ENCODE measurements around the gene CACNA1I. TPM values are rescaled to one million over a fixed set of nuclear protein-coding genes. Genes with fewer than 3 reads are reported as not detected.

Gene CACNA1I
- total and polyA plus RNA-seq, 2 of the 8 experiments (the other 6 are each of a cell fraction or from before 2014, with no cell fraction given), result 0.77 to 1.2 TPM

DNA sequence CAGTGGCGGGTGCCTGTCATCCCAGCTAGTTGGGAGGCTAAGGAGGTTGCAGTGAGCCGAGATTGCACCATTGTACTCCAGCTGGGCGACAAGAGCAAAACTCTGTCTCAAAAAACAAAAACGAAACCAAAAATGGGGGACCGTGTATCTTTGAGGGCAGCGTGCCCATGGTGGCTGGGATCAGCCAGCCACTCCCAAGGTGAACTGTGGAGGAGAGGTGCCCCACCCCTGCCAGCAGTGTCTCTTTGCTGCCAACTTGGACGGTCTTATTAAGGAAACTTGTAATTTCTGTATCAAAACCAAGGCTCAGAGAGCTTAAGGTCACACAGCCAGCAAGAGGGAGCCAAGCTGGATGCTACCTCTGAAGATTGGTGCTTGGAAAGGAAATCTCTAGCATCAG, 147.7 kb downstream of the CACNA1I start:
- H3K56ac ChIP-seq (replicated peaks; ENCODE audit: insufficient read length, low read depth, low read length), result no peak overlapping the region
- H2AK5ac ChIP-seq (ENCODE audit: low read depth, low read length), result no peak overlapping the region
- H3K4ac ChIP-seq (replicated peaks; ENCODE audit: insufficient read length, low read depth, low read length), result no peak overlapping the region
- no peaks in the 10 kb centered on the region for H3K36me3 ChIP-seq (ENCODE audit: control insufficient read depth in 2 of 4, insufficient read depth in 4 of 4, low read length in 3 of 4)
- no peak overlapping the region for H4K5ac ChIP-seq (ENCODE audit: insufficient read length, low read depth, low read length)
- no peak overlapping the region for H2BK12ac ChIP-seq (ENCODE audit: low read depth, low read length)
- H3K4me3 ChIP-seq (ENCODE audit: extremely low read depth in 1 of 4, insufficient read depth in 2 of 4, low read depth in 3 of 4, low read length in 4 of 4), result no peak overlapping the region
- H3K4me2 ChIP-seq (ENCODE audit: insufficient read depth in 1 of 2, low read depth in 2 of 2, low read length in 2 of 2), result no peak overlapping the region
- no peak overlapping the region for H4K91ac ChIP-seq (replicated peaks; ENCODE audit: insufficient read length, low read length)
- H3K14ac ChIP-seq (ENCODE audit: insufficient read length), result no peak overlapping the region
- H3K23me2 ChIP-seq (ENCODE audit: low read depth, low read length), result no peaks in the 10 kb centered on the region
- DNase-seq (ENCODE audit: low read depth in 1 of 2, low spot score in 2 of 2) (no peak), FAIRE-seq (no peak)
- H2BK120ac ChIP-seq (replicated peaks; ENCODE audit: low read depth, low read length), result no peak overlapping the region
- TF ChIP-seq SP4 (IDR thresholded peaks at IDR 0.05; ENCODE audit: low read length) (no peak), SP1 (IDR thresholded peaks at IDR 0.05; ENCODE audit: low read depth, low read length) (no peak), EZH2 (IDR thresholded peaks at IDR 0.05; ENCODE audit: low read depth, low read length, severe bottlenecking) (no peak), CTBP2 (IDR thresholded peaks at IDR 0.05; ENCODE audit: borderline replicate concordance, insufficient read depth, insufficient read length, low read length) (no peak), CHD2 (IDR thresholded peaks at IDR 0.05; ENCODE audit: low read length) (no peak), TEAD4 (IDR thresholded peaks at IDR 0.05; ENCODE audit: low read depth, low read length) (no peak), MAFK (IDR thresholded peaks at IDR 0.05; ENCODE audit: low read depth, low read length) (no peak), TBP (IDR thresholded peaks at IDR 0.05; ENCODE audit: low read depth, low read length) (no peak), KDM1A (IDR thresholded peaks at IDR 0.05; ENCODE audit: borderline replicate concordance, low read length) (no peak), CBX8 (IDR thresholded peaks at IDR 0.05; ENCODE audit: borderline replicate concordance, low read depth, low read length) (no peak), EP300 (IDR thresholded peaks at IDR 0.05; ENCODE audit: borderline replicate concordance in 1 of 2, low read depth in 2 of 2, low read length in 2 of 2) (no peak), SAP30 (IDR thresholded peaks at IDR 0.05; ENCODE audit: insufficient read depth, insufficient replicate concordance, low read length) (no peak), CEBPB (IDR thresholded peaks at IDR 0.05; ENCODE audit: low read depth, low read length) (no peak), GTF2F1 (IDR thresholded peaks at IDR 0.05; ENCODE audit: borderline replicate concordance, low read depth, low read length) (no peak), BRCA1 (IDR thresholded peaks at IDR 0.05; ENCODE audit: low read depth, low read length) (no peak)
- H2AFZ ChIP-seq (ENCODE audit: low read length), result no peak overlapping the region
- no peak overlapping the region for H2BK15ac ChIP-seq (ENCODE audit: low read length)
- WGBS, 2 experiments (ENCODE audit: extremely low coverage in 1 of 2, insufficient coverage in 1 of 2, insufficient read length in 1 of 2, insufficient replicate concordance in 2 of 2, low coverage in 1 of 2, low lambda C conversion rate in 2 of 2, missing lambda C conversion rate in 1 of 2), result 90% methylated on average over 7 of the region's 7 CpGs; no CpG with 5 or more reads in 1 of the 2 experiments
- H3K27me3 ChIP-seq (replicated peaks in 1 of 4; ENCODE audit: control insufficient read depth in 3 of 4, extremely low read depth in 1 of 4, insufficient read depth in 3 of 4, low read length in 3 of 4), result no peaks in the 10 kb centered on the region
- POLR2A ChIA-PET (ENCODE audit: partially characterized antibody), result no interaction called here
- no peak overlapping the region; the same call in 1 of the 2 replicates for H3K18ac ChIP-seq (ENCODE audit: extremely low read depth, low read length)
- no peak overlapping the region for H2BK20ac ChIP-seq (ENCODE audit: low read length)
- H3K79me2 ChIP-seq (ENCODE audit: control insufficient read depth in 1 of 2, insufficient read depth in 2 of 2, low read length in 2 of 2), result no peaks in the 10 kb centered on the region
- H3K23ac ChIP-seq (ENCODE audit: insufficient read length), result no peak overlapping the region
- no peak overlapping the region for H3K9ac ChIP-seq (replicated peaks in 1 of 4; ENCODE audit: extremely low read depth in 1 of 4, low read depth in 3 of 4, low read length in 3 of 4)
- H4K8ac ChIP-seq (ENCODE audit: extremely low read depth, insufficient read depth, low read length), result no peak overlapping the region
- no peaks in the 10 kb centered on the region for H3K79me1 ChIP-seq (ENCODE audit: low read depth, low read length)
- peaks cover 0 to 2% of the 10 kb centered on the region in 2 experiments for H4K20me1 ChIP-seq (replicated peaks in 1 of 2; ENCODE audit: control insufficient read depth in 1 of 2, insufficient read depth in 2 of 2, low read length in 2 of 2)
- H3K27ac ChIP-seq (ENCODE audit: low read depth, low read length), result no peak overlapping the region
- H2BK5ac ChIP-seq (ENCODE audit: low read depth, low read length), result no peak overlapping the region
- no peaks in the 10 kb centered on the region for H3K9me3 ChIP-seq (ENCODE audit: insufficient read depth in 2 of 2, low read depth in 1 of 2, low read length in 1 of 2)
- H3K4me1 ChIP-seq (replicated peaks in 1 of 4; ENCODE audit: control insufficient read depth in 3 of 4, insufficient read depth in 4 of 4, low read length in 3 of 4), result peaks cover 0 to 2% (median 0%) of the 10 kb centered on the region in 4 experiments; a peak in 3 of 7 replicates
- CTCF ChIA-PET (ENCODE audit: partially characterized antibody), result interaction anchor here (1.0 to 1.7 kb wide), 2 partner anchors 16 to 183 kb away, joined by 3 to 5 read pairs; no protein-coding TSS in a partner anchor
